Stomach (tissue), 4 donors: ENCODE results near the gene PLEKHO1.

Experiments
- EP300 ChIP-seq: sonication (generic); formaldehyde crosslinking; IDR thresholded peaks from one replicate; pipeline ENCODE4 v1.6.1; 2017; ENCODE audit warnings: antibody characterized with exemption
- POLR2AphosphoS5 ChIP-seq, 3 donors: sonication (generic); formaldehyde crosslinking; IDR thresholded peaks; one replicate each; pipeline ENCODE4 v1.6.1; 2016; ENCODE audit warnings: antibody characterized with exemption in 3 of 3
- TF ChIP-seq, protein P1 (sequence below), 7 experiments: fragments of 450-650 bp in 4 of 7; fragments of 200-600 bp in 3 of 7; sonication (generic) in 3 of 7; IDR thresholded peaks; one replicate each; pipeline ENCODE4 v1.5.1; 2016 to 2019; ENCODE audit warnings: antibody characterized with exemption in 7 of 7, control low read depth in 2 of 7, mild to moderate bottlenecking in 1 of 7

DNA sequence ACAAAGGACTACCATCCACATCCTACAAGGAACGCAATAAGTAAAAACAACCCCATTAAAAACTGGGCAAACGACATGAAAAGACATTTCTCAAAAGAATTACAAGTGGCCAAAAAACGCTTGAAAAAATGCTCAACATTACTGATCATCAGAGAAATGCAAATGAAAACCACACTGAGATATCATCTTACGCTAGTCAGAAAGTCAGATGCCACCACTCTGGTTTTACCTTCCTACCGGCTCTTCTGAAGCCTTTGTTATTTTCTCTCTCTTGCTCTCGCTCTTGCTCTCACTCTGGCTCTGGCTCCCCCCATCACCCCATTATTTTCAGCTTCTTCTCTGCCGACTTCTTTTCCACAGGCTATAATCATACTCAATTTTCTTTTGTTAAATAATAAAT lies 43.4 kb upstream of the PLEKHO1 start:
- TF ChIP-seq EP300, result no peak
- no peak for TF ChIP-seq POLR2AphosphoS5 (IDR thresholded peaks at IDR 0.05)
- TF ChIP-seq, protein P1, sequence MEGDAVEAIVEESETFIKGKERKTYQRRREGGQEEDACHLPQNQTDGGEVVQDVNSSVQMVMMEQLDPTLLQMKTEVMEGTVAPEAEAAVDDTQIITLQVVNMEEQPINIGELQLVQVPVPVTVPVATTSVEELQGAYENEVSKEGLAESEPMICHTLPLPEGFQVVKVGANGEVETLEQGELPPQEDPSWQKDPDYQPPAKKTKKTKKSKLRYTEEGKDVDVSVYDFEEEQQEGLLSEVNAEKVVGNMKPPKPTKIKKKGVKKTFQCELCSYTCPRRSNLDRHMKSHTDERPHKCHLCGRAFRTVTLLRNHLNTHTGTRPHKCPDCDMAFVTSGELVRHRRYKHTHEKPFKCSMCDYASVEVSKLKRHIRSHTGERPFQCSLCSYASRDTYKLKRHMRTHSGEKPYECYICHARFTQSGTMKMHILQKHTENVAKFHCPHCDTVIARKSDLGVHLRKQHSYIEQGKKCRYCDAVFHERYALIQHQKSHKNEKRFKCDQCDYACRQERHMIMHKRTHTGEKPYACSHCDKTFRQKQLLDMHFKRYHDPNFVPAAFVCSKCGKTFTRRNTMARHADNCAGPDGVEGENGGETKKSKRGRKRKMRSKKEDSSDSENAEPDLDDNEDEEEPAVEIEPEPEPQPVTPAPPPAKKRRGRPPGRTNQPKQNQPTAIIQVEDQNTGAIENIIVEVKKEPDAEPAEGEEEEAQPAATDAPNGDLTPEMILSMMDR (IDR thresholded peaks at IDR 0.05), result no peak
